ENCODE measurements around the gene STAU1.
A peak's percentile ranks its signal among the peaks of the same experiment; 100 is the strongest.
"Not testable (repeated sequence)": the region's sequence is repeated elsewhere in the genome, so short reads cannot be mapped to it uniquely, and the experiment has no call there.

The STAU1 gene

DNA sequence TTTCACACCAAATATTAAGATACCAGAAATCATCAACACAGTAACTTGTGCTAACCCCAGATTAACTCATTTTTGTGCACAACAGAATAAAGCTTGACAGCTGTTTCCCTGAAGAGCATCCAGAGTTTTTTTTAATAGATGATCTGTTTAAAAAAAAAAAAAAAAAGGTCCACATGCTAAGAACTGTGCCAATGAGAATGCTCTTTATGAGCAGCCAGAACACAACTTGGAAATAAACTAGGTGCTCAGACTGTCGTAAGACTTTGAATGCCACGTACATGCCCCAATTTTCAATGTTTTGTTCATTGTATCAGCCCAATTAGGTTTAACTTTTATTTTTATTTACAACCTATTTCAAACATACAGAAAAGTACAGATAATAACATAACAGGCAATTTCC, 47.3 kb downstream of the STAU1 start:
- TF ChIP-seq, protein P1, sequence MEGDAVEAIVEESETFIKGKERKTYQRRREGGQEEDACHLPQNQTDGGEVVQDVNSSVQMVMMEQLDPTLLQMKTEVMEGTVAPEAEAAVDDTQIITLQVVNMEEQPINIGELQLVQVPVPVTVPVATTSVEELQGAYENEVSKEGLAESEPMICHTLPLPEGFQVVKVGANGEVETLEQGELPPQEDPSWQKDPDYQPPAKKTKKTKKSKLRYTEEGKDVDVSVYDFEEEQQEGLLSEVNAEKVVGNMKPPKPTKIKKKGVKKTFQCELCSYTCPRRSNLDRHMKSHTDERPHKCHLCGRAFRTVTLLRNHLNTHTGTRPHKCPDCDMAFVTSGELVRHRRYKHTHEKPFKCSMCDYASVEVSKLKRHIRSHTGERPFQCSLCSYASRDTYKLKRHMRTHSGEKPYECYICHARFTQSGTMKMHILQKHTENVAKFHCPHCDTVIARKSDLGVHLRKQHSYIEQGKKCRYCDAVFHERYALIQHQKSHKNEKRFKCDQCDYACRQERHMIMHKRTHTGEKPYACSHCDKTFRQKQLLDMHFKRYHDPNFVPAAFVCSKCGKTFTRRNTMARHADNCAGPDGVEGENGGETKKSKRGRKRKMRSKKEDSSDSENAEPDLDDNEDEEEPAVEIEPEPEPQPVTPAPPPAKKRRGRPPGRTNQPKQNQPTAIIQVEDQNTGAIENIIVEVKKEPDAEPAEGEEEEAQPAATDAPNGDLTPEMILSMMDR (IDR thresholded peaks at IDR 0.05): no peak
- TF ChIP-seq ZFX (IDR thresholded peaks at IDR 0.05; ENCODE audit: borderline replicate concordance): no peak
- H3K27ac ChIP-seq: no peak overlapping the region

DNA sequence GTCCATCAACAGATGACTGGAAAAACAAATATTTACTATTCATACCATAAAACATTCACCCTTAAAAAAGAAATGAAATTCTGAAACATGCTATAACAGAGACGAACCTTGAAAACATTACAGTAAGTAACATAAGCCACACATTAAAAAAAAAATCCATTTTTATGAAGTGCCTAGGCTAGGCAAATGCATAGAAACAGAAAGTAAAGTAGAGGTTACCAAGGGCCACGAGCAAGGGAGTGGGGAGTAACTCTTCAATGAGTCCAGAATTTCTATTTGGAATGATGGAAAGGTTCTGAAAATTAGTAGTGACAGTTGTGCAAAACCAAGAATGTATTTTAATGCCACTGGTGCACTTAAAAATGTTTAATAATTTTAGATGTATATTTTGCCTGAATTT, 47.7 kb downstream of the STAU1 start:
- TF ChIP-seq ZFX (IDR thresholded peaks at IDR 0.05; ENCODE audit: borderline replicate concordance): no peak
- TF ChIP-seq, protein P1 (IDR thresholded peaks at IDR 0.05): no peak
- H3K27ac ChIP-seq: no peak overlapping the region

DNA sequence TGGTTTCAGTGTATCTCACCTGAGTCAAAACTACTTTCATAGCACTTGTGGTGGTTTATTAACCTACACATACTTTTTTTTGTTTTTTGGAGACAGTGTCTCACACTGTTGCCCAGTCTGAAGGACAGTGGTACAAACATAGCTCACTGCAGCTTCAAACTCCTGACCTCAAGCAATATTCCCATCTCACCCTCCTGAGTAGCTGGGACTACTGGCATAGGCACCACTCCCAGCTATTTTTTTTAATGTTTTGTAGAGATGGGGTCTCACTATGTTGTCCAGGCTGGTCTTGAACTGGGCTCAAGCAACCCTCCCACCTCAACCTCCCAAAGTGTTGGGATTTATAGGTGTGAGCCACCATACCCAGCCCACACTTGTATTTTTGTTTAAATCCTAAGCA, 49.7 kb downstream of the STAU1 start:
- no peak overlapping the region for H3K27ac ChIP-seq
- TF ChIP-seq ZFX (IDR thresholded peaks at IDR 0.05; ENCODE audit: borderline replicate concordance): no peak
- TF ChIP-seq, protein P1 (IDR thresholded peaks at IDR 0.05): no peak

DNA sequence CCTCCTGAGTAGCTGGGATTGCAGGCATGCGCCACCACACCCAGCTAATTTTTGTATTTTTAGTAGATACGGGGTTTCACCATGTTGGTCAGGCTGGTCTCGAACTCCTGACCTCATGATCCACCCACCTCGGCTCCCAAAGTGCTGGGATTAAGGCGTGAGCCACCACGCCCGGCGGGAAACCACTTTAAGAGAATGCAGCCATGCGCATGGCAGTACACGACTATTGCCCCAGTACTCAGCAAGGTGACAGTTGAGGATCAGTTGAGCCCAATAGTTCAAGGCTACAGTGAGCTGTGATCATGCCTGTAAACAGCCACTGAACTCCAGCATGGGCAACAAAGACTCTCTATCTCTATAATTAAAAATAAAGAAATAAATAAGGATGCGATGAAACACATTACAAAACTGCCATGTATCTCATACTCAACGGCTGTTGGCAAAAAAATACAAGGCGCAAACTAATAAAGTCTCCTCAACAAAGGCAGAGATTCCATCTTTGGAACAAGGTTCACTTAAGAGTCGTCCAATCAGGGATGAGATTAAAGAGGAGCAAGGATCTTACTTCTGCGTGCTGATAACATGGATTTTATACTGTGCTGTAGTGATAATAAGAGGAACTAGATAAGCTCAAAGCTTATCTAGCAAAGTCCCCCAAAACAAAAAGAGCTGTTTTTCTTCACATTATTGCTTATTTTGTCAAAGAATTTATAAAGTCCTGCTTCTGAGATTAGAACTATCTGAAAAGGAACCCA, 51.1 kb downstream of the STAU1 start:
- no peak overlapping the region for H3K27ac ChIP-seq
- TF ChIP-seq, protein P1 (IDR thresholded peaks at IDR 0.05): no peak
- TF ChIP-seq ZFX (IDR thresholded peaks at IDR 0.05; ENCODE audit: borderline replicate concordance): no peak

DNA sequence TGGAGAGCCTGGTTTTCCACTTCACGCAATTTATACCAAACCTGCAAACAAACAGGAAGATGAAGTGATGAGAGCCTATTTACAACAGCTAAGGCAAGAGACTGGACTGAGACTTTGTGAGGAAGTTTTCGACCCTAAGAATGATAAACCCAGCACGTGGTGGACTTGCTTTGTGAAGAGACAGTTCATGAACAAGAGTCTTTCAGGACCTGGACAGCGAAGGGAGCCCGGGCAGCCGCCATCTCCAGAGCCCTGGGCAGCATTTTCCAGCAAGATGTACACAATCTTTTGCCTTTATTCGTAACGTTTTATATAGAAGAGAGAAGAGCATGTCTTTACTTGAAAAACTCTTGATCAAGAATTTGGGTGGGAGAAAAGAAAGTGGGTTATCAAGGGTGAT, 53.3 kb downstream of the STAU1 start:
- H3K27ac ChIP-seq: not testable (repeated sequence)

DNA sequence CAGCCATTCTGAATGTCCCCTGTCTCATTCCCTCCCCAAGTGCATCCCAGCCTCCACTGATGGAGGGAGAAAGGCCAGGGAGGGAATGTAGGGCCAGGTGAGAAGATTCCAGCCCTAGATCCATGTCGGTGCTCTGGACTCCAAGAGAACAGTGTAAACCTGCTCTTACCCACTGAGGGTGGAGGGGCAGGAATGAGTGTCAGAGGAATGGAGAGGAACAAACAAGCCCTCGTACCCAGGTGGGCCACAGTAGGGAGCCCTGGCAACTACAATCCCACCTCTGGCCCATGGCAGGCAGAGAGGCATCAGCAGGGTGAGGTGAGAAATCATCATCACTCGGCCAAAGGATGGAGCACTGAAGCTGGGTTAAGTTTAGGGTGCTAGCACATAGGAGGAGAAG, 54.6 kb downstream of the STAU1 start:
- no peak overlapping the region for H3K27ac ChIP-seq
- no peak for TF ChIP-seq ZFX (IDR thresholded peaks at IDR 0.05; ENCODE audit: borderline replicate concordance)
- TF ChIP-seq, protein P1 (IDR thresholded peaks at IDR 0.05): no peak

DNA sequence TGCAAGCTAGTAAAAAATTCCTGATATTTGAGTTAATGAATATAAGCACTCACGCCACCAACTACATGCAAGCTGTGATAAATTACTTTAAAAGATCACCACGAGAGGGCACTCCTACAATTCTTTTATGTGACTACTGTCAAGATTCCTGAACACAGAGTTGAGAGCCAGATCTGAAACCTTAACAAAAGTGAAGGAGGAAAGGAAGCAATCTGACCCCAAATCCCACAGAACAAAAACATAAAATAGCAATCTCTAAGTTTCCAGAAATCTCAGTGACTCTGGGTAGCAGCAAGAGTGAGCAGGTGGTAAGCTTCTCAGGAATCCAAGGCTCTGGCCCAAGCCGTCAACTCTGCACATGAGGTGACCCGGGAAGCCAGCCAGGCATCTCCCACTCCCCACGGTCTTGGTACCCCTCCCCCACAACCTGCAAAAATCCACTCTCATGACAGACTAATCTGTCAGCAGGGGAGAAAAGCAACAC, 55.1 kb downstream of the STAU1 start:
- H3K27ac ChIP-seq: no peak overlapping the region
- TF ChIP-seq ZFX (IDR thresholded peaks at IDR 0.05; ENCODE audit: borderline replicate concordance): no peak
- TF ChIP-seq, protein P1 (IDR thresholded peaks at IDR 0.05): peak; percentile 80

DNA sequence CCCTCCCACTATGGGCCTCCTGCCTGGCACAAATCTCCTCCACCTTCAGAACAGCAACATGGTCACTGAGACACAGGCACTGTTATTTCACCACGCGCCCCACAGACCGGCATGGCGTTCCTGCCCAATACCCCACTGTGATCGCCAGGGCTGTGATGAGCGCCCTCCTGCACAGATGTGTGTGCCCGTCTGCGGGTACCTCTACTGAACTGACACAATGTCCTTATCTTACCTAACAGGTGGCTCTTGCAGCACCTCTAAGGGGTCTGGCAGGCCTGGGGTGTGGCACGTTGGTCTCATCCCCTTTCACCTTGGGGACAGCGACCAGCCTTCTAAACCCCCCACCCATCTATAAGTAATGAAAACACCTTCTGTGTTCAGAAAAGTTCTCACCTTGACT, 64.2 kb downstream of the STAU1 start:
- TF ChIP-seq, protein P1 (IDR thresholded peaks at IDR 0.05): no peak
- no peak for TF ChIP-seq ZFX (IDR thresholded peaks at IDR 0.05; ENCODE audit: borderline replicate concordance)
- no peak overlapping the region for H3K27ac ChIP-seq

Data from 22Rv1 (cell line).